IPS-18c (cell line): Measurements from ENCODE around the gene PDGFB.

ENCODE experiments used
- H3K4me3 ChIP-seq: 2 replicates; pipeline ENCODE4 v1.7.0; 2013; ENCODE audit warnings: low read depth, mild to moderate bottlenecking, low read length, moderate library complexity; ENCODE audit not compliant: insufficient read depth
- H3K9me3 ChIP-seq: one replicate; pipeline ENCODE4 v1.6.1; 2013; ENCODE audit warnings: mild to moderate bottlenecking, low read length, moderate library complexity; ENCODE audit not compliant: control insufficient read depth, insufficient read depth

PDGFB gene

GRCh38 chr22:39207141-39208012 is 37.4 kb downstream of the PDGFB start:
- H3K9me3 ChIP-seq, result no peaks in the 10 kb centered on the region
- no peak overlapping the region for H3K4me3 ChIP-seq

- no peaks in the 10 kb centered on the region for H3K9me3 ChIP-seq
- no peak overlapping the region for H3K4me3 ChIP-seq
Observed at GRCh38 chr22:39206491-39206890, 38.3 kb downstream of the PDGFB start.

- H3K4me3 ChIP-seq, result no peak overlapping the region
- no peaks in the 10 kb centered on the region for H3K9me3 ChIP-seq
Observed at GRCh38 chr22:39205344-39206021, 39.3 kb downstream of the PDGFB start.

- no peak overlapping the region for H3K4me3 ChIP-seq
- no peaks in the 10 kb centered on the region for H3K9me3 ChIP-seq
Observed at GRCh38 chr22:39204216-39204615, 40.6 kb downstream of the PDGFB start.

- Histone ChIP-seq H3K9me3 (no peaks in the 10 kb centered on the region), H3K4me3 (no peak overlapping the region)
Observed at GRCh38 chr22:39197578-39197977, 47.2 kb downstream of the PDGFB start.

GRCh38 chr22:39194098-39194497 is 50.7 kb downstream of the PDGFB start:
- Histone ChIP-seq H3K9me3 (no peaks in the 10 kb centered on the region), H3K4me3 (no peak overlapping the region)

- Histone ChIP-seq H3K4me3 (no peak overlapping the region), H3K9me3 (no peaks in the 10 kb centered on the region)
Observed at GRCh38 chr22:39188809-39189208, 56.0 kb downstream of the PDGFB start.

- no peak overlapping the region for H3K4me3 ChIP-seq
- no peaks in the 10 kb centered on the region for H3K9me3 ChIP-seq
Observed at GRCh38 chr22:39185601-39186012, 59.2 kb downstream of the PDGFB start.

GRCh38 chr22:39184586-39185577 is 59.9 kb downstream of the PDGFB start:
- H3K4me3 ChIP-seq, result no peak overlapping the region
- no peaks in the 10 kb centered on the region for H3K9me3 ChIP-seq

- Histone ChIP-seq H3K4me3 (no peak overlapping the region), H3K9me3 (no peaks in the 10 kb centered on the region)
Observed at GRCh38 chr22:39183991-39184585, 60.7 kb downstream of the PDGFB start.

- no peaks in the 10 kb centered on the region for H3K9me3 ChIP-seq
- no peak overlapping the region for H3K4me3 ChIP-seq
Observed at GRCh38 chr22:39182478-39183030, 62.2 kb downstream of the PDGFB start.

- H3K9me3 ChIP-seq, result no peaks in the 10 kb centered on the region
Observed at GRCh38 chr22:39181778-39182177, 63.0 kb downstream of the PDGFB start.

GRCh38 chr22:39181356-39181755 is 63.4 kb downstream of the PDGFB start:
- Histone ChIP-seq H3K4me3 (no peak overlapping the region), H3K9me3 (no peaks in the 10 kb centered on the region)

More at GRCh38 chr22:39181778-39182177, 63.0 kb downstream of the PDGFB start:
- H3K4me3 ChIP-seq, result no peak overlapping the region

- no peaks in the 10 kb centered on the region for H3K9me3 ChIP-seq
- no peak overlapping the region for H3K4me3 ChIP-seq
Observed at GRCh38 chr22:39179841-39180335, 64.9 kb downstream of the PDGFB start.

- Histone ChIP-seq H3K4me3 (no peak overlapping the region), H3K9me3 (no peaks in the 10 kb centered on the region)
Observed at GRCh38 chr22:39179401-39179827, 65.4 kb downstream of the PDGFB start.
